Measurements from ENCODE around the gene CEP70.
"Not testable (repeated sequence)": the region's sequence is repeated elsewhere in the genome, so short reads cannot be mapped to it uniquely, and the experiment has no call there.

Gene CEP70, protein sequence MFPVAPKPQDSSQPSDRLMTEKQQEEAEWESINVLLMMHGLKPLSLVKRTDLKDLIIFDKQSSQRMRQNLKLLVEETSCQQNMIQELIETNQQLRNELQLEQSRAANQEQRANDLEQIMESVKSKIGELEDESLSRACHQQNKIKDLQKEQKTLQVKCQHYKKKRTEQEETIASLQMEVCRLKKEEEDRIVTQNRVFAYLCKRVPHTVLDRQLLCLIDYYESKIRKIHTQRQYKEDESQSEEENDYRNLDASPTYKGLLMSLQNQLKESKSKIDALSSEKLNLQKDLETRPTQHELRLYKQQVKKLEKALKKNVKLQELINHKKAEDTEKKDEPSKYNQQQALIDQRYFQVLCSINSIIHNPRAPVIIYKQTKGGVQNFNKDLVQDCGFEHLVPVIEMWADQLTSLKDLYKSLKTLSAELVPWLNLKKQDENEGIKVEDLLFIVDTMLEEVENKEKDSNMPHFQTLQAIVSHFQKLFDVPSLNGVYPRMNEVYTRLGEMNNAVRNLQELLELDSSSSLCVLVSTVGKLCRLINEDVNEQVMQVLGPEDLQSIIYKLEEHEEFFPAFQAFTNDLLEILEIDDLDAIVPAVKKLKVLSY

GRCh38 chr3:138594150-138594934 is at the start of gene CEP70:
CEP70 (minus strand) TSS chr3:138594260; CDS start chr3:138572927, 21,333 bp downstream.
- peak; percentile 81 for DNase-seq (ENCODE audit: low spot score)

- DNase-seq (ENCODE audit: low spot score): no peak
Measured at GRCh38 chr3:138642927-138643253, 48.8 kb upstream of the CEP70 start.

DNA sequence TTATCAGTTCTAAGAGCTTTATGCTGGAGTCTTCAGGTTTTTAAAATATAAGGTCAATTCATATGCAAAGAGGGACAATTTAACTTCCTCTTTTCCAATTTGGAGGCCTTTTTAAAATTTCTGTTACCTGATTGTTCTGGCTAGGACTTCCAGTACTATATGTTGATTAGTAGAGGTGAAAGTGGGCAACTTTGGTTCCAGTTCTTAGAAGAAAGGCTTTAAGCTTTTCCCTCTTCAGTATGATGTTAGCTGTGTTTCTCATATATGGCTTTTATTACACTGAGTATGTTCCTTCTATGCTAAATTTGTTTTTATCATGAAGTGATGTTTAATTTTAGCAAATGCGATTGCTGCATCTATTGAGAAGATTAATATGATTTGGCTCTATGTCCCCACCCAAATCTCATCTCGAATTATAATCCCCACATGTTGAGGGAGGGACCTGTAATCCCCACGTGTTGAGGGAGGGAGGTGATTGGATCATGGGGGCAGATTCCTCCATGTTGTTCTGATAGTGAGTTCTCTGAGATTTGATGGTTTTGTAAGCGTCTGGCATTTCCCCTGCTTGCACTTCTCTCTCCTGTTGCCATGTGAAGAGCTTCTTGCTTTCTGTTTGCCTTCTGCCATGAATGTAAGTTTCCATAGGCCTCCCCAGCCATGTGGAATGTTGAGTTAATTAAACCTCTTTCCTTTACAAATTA is 48.3 kb upstream of the CEP70 start:
- no peak for DNase-seq (ENCODE audit: low spot score)

DNA sequence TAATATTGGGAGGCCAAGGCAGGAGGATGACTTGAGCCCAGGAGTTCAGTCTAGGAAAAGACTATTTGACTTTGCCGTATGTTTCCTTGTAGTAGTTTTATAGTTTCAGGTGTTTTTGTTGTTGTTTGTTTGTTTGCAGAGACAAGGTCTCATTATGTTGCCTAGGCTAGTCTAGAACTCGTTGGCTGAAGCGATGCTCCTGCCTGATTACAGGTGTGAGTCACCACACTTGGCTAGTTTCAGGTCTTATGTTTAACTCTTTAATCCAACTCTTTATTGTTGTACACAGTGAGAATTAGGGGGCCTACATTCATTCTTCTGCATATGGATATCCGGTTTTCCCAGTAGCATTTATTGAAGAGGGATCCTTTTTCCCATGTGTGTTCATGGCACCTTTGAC is 46.5 kb upstream of the CEP70 start:
- DNase-seq (ENCODE audit: low spot score): no peak

GRCh38 chr3:138638641-138639040 is 44.6 kb upstream of the CEP70 start:
- no peak for DNase-seq (ENCODE audit: low spot score)

GRCh38 chr3:138629526-138629925 is 35.5 kb upstream of the CEP70 start:
- no peak for DNase-seq (ENCODE audit: low spot score)

GRCh38 chr3:138625707-138626365 is 31.8 kb upstream of the CEP70 start:
- no peak for DNase-seq (ENCODE audit: low spot score)

- DNase-seq (ENCODE audit: low spot score): no peak
Measured at GRCh38 chr3:138624518-138624917, 30.5 kb upstream of the CEP70 start.

- no peak for DNase-seq (ENCODE audit: low spot score)
Measured at GRCh38 chr3:138620431-138620830, 26.4 kb upstream of the CEP70 start.

- no peak for DNase-seq (ENCODE audit: low spot score)
Measured at GRCh38 chr3:138615462-138615861, 21.4 kb upstream of the CEP70 start.

DNA sequence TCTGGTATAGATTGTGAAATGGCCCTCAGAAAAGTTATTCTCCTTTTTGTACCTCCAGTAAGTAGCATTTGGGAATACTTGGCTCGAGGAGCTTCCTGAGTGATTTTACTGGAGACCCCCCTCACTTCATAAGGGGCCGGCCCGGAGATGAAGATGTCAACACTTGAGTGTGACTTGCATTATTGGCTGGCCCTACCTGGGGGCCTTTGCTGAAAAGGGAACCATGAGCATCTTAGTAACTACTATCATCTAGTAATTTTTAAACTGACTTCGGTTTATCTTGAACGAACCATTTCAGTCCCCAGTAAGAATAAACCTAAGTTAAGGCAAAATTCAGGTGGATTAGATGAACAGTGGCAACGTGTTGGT is 15.8 kb upstream of the CEP70 start:
- no peak for DNase-seq (ENCODE audit: low spot score)

GRCh38 chr3:138608322-138609135 is 14.5 kb upstream of the CEP70 start, which contains the start of gene FAIM:
FAIM (plus strand) TSS chr3:138608771; CDS start chr3:138619727, 10,956 bp downstream.
- peak; percentile 57 for DNase-seq (ENCODE audit: low spot score)

- not testable (repeated sequence) for DNase-seq (ENCODE audit: low spot score)
Measured at GRCh38 chr3:138604106-138604595, 10.1 kb upstream of the CEP70 start.

GRCh38 chr3:138601661-138602060 is 7.6 kb upstream of the CEP70 start:
- DNase-seq (ENCODE audit: low spot score): not testable (repeated sequence)

GRCh38 chr3:138600100-138600745 is 6.2 kb upstream of the CEP70 start:
- no peak for DNase-seq (ENCODE audit: low spot score)

DNA sequence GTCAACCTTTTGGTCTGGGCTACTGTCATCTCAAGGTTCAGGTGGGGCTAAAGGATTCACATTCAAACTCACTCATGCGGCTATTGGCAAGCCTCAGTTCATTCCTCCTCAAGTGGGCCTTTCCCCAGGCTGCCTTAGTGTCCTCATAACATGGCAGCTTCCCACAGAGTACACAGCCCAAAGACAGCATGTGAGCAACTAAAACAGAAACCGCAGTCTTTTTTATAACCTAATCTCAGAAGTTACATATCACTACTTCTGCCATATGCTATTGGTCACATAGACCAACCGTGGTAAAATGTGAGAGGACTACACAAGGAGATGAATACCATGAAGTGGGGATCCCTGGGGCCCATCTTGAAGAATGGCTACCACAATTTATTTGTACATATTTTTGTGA is 4.5 kb upstream of the CEP70 start:
- no peak for DNase-seq (ENCODE audit: low spot score)

DNA sequence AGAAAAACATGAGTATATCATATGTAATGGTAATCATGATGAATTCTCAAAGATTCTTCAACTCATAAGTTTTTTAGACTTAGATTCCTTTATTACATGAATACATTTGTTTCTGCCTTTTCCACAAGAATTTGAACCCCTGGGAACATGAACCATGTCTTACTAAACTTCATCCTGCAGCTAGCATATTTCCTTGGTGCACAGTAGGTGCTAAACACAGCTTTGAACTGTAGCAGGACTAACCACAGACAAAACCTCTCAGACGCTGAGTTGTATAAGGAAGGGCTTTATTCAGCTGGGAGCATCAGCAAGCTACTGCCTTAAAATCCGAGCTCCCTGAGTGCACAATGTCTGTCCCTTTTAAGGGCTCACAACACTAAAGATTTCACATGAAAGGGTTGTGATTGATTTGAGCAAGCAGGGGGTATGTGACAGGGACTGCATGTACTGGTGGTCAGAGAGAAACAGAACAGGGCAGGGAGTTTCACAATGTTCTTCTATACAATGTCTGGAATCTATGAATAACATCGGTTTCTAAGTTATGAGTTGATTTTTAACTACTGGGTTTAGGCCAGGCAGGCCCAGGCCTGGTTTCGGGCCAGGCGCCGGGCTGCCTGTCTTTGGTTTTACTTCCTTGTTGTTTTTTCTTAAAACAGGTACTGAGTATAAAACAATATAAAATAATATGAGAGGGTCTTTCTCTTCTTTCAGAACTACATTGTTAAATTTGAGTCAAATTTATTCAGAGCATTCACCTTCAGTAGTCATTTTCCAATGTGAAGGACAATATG is 3.3 kb upstream of the CEP70 start:
- DNase-seq (ENCODE audit: low spot score): not testable (repeated sequence)

GRCh38 chr3:138594935-138595610 is 1.0 kb upstream of the CEP70 start:
- DNase-seq (ENCODE audit: low spot score): no peak
